Activated naive CD4-positive, alpha-beta T cell treated with anti-CD3 and anti-CD28 coated beads, Interleukin-2, amount 50 U/mL, for 24 hours (primary cell): ENCODE data around the gene BCCIP.

ENCODE experiments used
- H3K27ac Mint-ChIP-seq: one replicate; pipeline ENCODE4 v1.8.0; 2021; ENCODE audit warnings: mild to moderate bottlenecking, mixed read lengths
- H3K27me3 Mint-ChIP-seq: one replicate; pipeline ENCODE4 v1.8.0; 2021; ENCODE audit warnings: mixed read lengths
- H3K36me3 Mint-ChIP-seq: one replicate; pipeline ENCODE4 v1.8.0; 2021; ENCODE audit warnings: mixed read lengths
- H3K4me1 Mint-ChIP-seq: one replicate; pipeline ENCODE4 v1.8.0; 2021; ENCODE audit warnings: mixed read lengths
- H3K4me3 Mint-ChIP-seq: one replicate; pipeline ENCODE4 v1.8.0; 2021; ENCODE audit warnings: mild to moderate bottlenecking, mixed read lengths
- H3K9me3 Mint-ChIP-seq: one replicate; pipeline ENCODE4 v1.8.0; 2021; ENCODE audit warnings: mixed read lengths

Gene BCCIP

DNA sequence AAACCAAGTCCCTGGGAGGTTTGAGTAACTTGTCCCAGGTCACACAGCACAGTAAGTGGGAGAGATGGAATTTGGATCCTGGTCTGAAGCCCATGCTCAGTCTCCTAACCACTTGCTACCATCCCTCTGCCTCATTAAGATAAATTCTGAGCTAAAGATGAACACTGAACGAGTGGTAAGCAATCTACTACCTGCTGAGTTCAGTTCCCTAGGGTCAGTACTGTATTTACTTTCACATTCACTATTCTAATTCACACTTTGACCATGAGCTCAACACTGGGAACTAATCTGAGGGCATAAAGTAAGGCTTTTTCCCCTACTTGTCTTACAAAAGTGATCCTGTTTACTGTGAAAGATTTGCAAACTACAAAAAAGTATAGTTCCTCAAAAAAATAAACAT is 2.6 kb upstream of the BCCIP start:
- Mint-ChIP-seq H3K4me1 (no peaks in the 10 kb centered on the region), H3K4me3 (peak overlapping the region; percentile 76), H3K9me3 (no peaks in the 10 kb centered on the region), H3K27ac (no peak overlapping the region), H3K27me3 (no peaks in the 10 kb centered on the region), H3K36me3 (no peaks in the 10 kb centered on the region)

DNA sequence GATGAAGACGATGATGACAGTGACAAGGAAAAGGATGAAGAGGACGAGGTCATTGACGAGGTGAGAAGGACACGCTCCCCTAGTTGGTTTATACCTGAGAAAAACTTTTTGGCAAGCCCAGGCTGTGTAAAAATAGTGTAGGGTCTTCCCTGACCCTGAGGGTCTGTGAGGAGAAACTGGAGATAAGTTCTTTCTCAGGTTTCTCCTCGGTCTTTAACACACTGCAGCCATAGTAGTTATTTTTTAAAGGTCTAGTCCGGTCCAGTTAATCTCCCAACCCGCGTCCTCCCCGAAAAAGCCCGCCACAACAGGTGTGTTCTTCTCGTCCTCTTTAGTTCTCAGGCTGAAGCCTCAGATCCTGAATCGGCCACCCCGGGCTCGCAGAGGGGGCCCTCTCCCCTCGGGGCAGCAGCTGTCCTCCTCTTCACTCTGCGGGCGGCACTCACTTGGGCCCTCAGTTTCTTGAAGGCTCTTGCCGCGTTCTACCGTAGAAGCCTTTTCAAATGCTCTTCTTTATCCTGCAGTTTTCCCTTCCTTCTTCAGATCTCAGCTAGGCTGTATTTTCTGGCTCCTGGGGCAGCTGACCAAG is 411 bp downstream of the BCCIP start:
- Mint-ChIP-seq H3K36me3 (peaks cover 10% of the 10 kb centered on the region), H3K4me1 (peaks cover 14% of the 10 kb centered on the region), H3K27ac (no peak overlapping the region), H3K27me3 (no peaks in the 10 kb centered on the region), H3K9me3 (no peaks in the 10 kb centered on the region), H3K4me3 (no peak overlapping the region)

DNA sequence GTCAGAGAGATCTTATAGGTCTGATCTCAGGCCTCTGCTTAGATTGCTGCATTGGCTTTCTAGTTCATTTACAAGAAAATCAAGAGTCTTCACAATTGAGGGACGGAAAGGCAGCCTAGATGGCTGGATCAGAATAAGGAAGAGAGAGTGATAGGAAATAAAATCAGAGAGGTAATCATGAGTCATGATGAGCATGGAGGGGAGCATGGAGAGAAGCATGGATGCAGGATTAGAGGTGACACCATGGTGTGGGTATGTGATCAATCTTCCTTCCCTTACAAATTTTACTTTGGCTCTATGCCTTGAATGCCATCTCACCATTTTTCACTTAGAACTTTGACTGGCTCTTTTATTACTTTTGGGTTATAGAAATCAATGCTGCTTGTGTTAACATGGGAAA is 1.4 kb downstream of the BCCIP start:
- H3K4me3 Mint-ChIP-seq = no peak overlapping the region
- no peak overlapping the region for H3K27ac Mint-ChIP-seq
- peaks cover 21% of the 10 kb centered on the region for H3K4me1 Mint-ChIP-seq
- H3K36me3 Mint-ChIP-seq = peaks cover 14% of the 10 kb centered on the region
- no peaks in the 10 kb centered on the region for H3K27me3 Mint-ChIP-seq
- H3K9me3 Mint-ChIP-seq = no peaks in the 10 kb centered on the region

DNA sequence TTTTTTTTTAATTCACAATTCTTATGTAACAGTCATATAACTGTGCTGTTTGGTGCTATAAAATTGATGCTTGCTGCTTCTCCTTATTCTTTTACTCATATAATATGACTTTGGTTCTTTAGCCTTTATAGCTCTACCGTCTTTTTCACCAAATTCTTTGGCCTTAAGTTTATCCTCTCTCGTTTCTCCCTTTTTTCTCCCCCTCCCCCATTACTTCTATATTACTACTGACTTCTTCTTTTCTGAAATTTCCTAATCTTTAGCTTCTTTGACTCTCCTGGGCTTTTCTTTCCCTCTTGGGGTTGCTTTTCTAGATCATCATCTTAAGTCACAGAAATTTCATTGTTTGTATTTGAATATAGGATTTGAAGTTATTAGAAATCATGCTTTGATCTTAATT is 3.8 kb downstream of the BCCIP start:
- H3K36me3 Mint-ChIP-seq = peaks cover 14% of the 10 kb centered on the region
- peaks cover 22% of the 10 kb centered on the region for H3K4me1 Mint-ChIP-seq
- H3K4me3 Mint-ChIP-seq = peak overlapping the region; percentile 39
- H3K27ac Mint-ChIP-seq = peak overlapping the region; percentile 76
- H3K9me3 Mint-ChIP-seq = no peaks in the 10 kb centered on the region
- no peaks in the 10 kb centered on the region for H3K27me3 Mint-ChIP-seq

DNA sequence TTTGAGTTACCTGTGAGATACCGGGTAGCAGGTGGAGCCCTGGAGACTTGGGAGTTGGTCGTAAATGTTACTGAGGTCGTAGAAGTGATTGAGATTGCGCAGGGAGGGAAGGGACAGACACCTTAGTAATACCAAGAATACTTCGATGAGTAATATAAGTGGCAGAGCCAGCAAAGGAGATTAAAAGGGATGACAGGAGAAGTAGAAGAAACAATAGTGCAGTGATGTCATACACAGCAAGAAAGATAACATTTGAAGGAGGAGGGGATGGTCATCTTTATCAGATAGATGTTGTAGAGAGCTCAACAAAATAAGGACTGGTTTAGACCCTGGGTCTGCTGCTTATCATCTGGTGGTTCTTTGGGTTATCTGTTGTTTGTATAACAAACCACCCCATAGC is 5.0 kb downstream of the BCCIP start:
- Mint-ChIP-seq H3K9me3 (no peaks in the 10 kb centered on the region), H3K36me3 (peaks cover 16% of the 10 kb centered on the region), H3K27ac (peak overlapping the region; percentile 86)

DNA sequence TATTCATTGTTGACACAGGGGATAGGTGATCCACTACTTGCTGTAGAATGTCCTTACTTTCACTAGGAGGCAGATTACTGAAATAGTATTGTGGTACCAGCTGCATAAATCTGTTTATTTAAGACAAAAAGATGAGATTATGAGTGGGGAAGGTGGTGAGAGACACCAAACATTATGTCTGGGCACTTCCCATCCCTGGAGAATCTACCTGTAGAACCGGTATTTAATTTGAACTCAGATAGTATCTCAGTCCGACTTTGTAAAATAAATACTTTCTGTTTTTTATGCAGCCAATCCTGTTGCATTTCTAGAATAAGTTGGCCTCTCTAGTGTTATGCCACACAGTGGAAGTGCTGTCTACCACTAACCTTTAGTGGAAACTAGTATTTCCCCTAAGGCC is 13.4 kb downstream of the BCCIP start:
- H3K36me3 Mint-ChIP-seq = peaks cover 16% of the 10 kb centered on the region
- no peaks in the 10 kb centered on the region for H3K9me3 Mint-ChIP-seq
- H3K27ac Mint-ChIP-seq = no peak overlapping the region

More for the DNA sequence above, 5.0 kb downstream of the BCCIP start:
- H3K27me3 Mint-ChIP-seq = no peaks in the 10 kb centered on the region
- H3K4me3 Mint-ChIP-seq = no peak overlapping the region
- peaks cover 22% of the 10 kb centered on the region for H3K4me1 Mint-ChIP-seq

DNA sequence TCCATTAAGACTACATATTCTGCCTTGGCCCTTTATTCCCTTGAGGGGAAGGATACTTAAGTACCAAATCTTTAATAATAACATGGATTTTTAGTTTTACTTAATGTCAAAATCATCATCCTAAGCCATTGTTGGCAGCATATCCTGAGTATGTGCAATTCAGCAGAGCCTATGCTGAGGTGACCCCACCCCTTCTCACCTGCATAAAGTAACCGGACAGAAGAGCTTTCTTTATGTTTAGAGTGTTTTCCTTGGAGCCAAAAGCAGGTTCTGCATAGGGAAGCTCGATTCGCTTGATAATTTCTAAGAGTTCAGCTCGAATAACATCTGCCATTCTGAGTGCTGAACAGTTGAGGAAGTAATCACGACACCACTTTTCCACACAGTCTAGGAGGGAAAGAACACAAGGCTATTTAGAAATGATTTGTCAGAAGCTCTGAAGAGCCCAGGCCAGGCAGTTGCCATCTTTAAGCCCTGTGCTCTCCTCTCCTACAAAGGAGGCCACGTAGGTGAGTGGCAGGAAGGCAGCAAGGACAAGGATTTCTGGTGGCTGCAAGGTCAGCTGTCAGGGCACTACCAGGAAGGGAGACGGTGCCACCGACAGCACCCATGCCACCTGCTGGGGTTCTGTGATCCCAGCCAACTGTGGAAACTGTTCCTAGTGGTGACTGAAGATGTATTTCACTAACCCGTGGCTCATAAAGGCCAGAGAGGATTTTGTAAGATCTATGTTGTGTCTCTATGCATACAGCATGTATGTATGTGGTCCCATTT is 15.6 kb downstream of the BCCIP start:
- H3K36me3 Mint-ChIP-seq = peaks cover 14% of the 10 kb centered on the region
- H3K27ac Mint-ChIP-seq = no peak overlapping the region
- H3K4me1 Mint-ChIP-seq = no peaks in the 10 kb centered on the region
- no peaks in the 10 kb centered on the region for H3K9me3 Mint-ChIP-seq
- no peak overlapping the region for H3K4me3 Mint-ChIP-seq
- no peaks in the 10 kb centered on the region for H3K27me3 Mint-ChIP-seq

More for the DNA sequence above, 13.4 kb downstream of the BCCIP start:
- Mint-ChIP-seq H3K4me3 (no peak overlapping the region), H3K27me3 (no peaks in the 10 kb centered on the region), H3K4me1 (no peaks in the 10 kb centered on the region)

DNA sequence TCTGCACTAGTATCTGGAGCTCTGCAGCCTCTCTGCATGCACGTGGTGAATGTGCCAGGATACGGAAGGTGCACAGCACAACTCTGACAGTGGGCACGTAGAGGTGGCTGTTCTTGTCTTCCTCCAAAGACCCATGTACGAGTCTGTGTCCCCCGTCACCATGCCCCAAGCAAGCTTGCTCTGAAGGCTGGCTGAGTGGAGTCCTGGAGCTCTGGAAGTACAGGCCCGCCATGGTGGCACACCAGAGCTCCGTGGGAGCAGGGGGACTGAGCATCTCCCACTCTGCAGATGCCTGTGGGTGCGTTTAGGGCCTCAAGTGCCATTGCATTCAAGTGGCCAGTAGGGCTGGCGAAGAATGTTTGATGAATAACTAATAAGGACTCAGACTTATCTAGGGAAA is 17.1 kb downstream of the BCCIP start:
- Mint-ChIP-seq H3K27me3 (no peaks in the 10 kb centered on the region), H3K4me1 (no peaks in the 10 kb centered on the region), H3K36me3 (peaks cover 12% of the 10 kb centered on the region), H3K4me3 (no peak overlapping the region), H3K9me3 (no peaks in the 10 kb centered on the region), H3K27ac (no peak overlapping the region)

DNA sequence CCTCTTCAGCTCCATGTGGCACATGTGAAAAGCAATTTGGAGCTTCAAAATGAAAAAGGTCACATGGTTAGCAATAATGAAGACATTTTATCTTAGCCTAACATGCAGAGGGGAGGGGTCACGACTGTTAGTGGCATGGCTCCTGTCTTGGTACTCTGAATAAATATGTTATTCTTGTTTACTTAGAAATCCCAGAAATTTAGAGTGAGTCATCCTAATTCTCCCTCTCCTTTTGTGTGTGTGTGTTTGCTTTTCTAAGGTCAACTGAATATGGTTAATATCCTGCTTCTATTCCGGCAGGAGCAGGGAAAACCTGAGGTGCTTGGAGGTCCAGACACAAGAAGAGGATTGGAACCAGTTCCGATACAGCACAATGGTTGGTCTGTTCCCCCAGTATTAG is 17.6 kb downstream of the BCCIP start:
- no peaks in the 10 kb centered on the region for H3K9me3 Mint-ChIP-seq
- no peak overlapping the region for H3K27ac Mint-ChIP-seq
- H3K36me3 Mint-ChIP-seq = peaks cover 12% of the 10 kb centered on the region
- no peaks in the 10 kb centered on the region for H3K27me3 Mint-ChIP-seq
- H3K4me3 Mint-ChIP-seq = no peak overlapping the region
- no peaks in the 10 kb centered on the region for H3K4me1 Mint-ChIP-seq

DNA sequence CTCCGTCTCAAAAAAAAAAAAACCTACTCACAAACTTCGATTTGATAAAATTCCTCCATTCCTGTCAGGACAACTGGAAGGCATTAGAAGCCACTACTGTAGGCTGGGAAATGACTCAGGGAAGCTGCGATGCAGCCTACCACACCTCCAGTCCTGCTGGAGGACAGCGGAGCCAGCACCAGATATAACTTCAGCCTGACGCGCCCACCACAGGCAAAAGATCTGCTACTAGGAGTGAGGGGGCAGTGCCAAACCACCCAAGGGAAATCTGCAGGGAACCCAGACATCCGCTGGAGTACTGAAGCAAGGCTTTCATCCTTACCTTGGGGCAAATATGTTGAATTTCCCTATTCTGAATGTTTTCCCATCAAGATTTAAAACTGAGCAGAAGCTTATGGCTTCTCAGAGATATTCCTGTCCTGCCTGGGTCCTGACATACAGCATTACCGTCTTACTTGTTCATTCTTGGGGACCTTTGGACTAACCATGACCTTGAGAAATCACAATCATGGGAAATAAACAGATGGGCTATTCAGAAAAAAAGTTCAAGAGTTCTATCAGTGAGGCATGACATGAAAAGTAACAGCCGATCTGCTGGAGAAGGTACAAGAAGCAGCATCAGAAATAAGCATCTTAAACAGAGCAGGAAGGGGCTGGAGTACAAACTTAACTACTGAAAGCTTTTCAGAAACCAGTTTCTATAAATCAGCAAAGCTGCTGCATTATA is 20.4 kb downstream of the BCCIP start:
- H3K27me3 Mint-ChIP-seq = no peaks in the 10 kb centered on the region
- H3K36me3 Mint-ChIP-seq = peaks cover 4% of the 10 kb centered on the region
- H3K4me1 Mint-ChIP-seq = no peaks in the 10 kb centered on the region
- no peak overlapping the region for H3K4me3 Mint-ChIP-seq
- peak overlapping the region; percentile 24 for H3K27ac Mint-ChIP-seq
- H3K9me3 Mint-ChIP-seq = no peaks in the 10 kb centered on the region

DNA sequence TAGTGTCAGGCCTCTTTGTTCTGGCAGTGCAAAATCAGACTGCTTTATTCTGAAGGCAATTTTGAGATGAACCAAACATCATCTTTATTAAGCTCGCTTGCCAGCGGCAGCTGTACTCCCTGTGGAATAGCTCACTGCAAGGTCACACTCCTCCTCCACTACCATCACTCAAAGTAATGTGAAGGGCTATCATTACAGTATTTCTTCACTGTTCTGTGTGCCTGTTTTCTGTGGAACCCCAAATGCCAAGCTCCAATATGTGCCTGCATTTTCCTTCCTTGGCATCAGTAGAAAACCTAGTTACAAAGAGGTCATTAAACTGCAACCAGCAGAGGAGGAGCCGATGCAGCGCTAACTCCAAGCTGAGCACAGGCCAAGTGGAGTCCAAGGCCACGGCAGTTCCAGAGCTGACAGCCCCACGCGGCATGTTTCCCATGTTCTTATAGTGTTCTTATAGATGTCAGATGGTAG is 21.4 kb downstream of the BCCIP start:
- peaks cover 4% of the 10 kb centered on the region for H3K36me3 Mint-ChIP-seq
- no peak overlapping the region for H3K4me3 Mint-ChIP-seq
- H3K9me3 Mint-ChIP-seq = no peaks in the 10 kb centered on the region
- H3K4me1 Mint-ChIP-seq = no peaks in the 10 kb centered on the region
- no peak overlapping the region for H3K27ac Mint-ChIP-seq
- no peaks in the 10 kb centered on the region for H3K27me3 Mint-ChIP-seq

DNA sequence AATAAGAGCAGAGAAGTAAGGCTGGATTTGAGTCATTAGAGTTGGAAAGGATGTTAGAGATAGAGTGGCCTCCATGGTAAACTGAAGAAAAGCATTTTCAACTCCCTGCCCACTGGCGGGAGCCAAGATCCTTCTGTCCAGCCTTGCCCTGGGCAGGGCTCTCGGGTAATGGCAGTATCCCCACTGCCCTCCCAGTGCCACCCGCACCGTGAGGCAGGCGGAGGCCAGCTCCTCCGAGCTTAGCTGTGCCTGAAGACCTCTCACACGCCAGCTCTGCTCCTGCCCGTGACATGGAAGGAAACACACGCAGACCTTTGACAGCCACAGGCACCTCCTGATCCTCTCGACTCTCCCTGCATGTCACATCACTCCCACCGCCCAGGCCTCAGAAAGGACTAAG is 22.3 kb downstream of the BCCIP start:
- Mint-ChIP-seq H3K9me3 (no peaks in the 10 kb centered on the region), H3K4me1 (no peaks in the 10 kb centered on the region), H3K27ac (no peak overlapping the region), H3K27me3 (no peaks in the 10 kb centered on the region), H3K4me3 (no peak overlapping the region), H3K36me3 (peaks cover 6% of the 10 kb centered on the region)

DNA sequence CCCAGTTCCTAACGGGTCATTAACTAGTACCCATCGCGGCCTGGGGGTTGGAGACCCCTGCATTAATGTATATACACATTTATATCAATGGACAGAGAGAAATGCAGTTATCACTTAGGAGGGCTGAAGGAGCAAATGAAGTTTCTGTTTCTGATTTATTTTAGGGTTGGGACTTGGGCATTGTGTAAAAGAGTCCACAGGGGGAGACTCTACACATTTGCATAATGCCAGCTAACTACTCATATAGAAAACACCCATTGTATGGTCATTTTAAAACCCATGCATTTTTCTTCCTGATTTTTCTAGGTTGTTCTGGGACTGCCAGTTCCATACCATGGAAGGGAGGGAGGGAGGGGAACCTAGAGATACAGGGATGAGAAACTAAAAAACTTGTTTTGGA is 23.5 kb downstream of the BCCIP start:
- no peak overlapping the region for H3K27ac Mint-ChIP-seq
- no peaks in the 10 kb centered on the region for H3K4me1 Mint-ChIP-seq
- no peaks in the 10 kb centered on the region for H3K9me3 Mint-ChIP-seq
- no peak overlapping the region for H3K4me3 Mint-ChIP-seq
- H3K27me3 Mint-ChIP-seq = no peaks in the 10 kb centered on the region
- H3K36me3 Mint-ChIP-seq = peaks cover 9% of the 10 kb centered on the region

DNA sequence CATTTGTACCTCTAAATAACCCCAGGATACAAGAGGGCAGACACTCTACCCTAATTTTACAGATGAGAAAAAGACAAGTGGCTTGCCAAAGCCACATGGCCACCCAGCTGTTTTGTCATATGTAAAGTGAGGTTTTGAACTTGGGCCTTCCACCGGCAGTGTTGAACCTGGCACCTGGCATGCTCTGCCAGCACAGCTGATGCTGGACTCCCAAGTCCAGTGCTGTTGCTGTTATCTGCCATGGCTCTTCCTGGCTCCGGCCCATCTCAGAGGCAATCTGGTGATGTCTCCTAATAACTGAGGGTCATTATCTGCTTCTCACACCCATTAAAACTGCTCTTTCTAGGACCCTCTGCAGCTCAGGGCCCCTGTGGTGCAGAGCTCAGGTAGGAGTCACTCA is 25.0 kb downstream of the BCCIP start:
- H3K27ac Mint-ChIP-seq = no peak overlapping the region
- H3K4me3 Mint-ChIP-seq = no peak overlapping the region

DNA sequence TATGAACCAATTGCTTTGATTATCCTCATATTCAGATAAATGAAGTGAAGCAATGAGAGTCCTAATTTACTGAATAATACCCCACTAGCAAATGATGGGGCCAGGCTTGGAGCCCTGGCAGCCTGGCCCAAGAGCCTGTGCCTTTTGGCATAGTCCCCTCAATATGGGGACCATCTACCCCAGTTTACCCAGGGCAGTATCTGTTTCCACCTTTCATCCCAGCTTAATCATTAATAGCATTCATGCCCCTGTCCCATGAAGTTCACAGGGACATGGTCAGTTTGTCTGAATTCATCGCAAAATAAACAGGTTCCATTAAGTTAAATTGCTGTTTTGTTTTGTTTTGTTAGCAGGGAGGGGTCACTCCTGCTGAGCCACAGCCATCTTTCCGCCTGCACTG is 25.5 kb downstream of the BCCIP start:
- no peaks in the 10 kb centered on the region for H3K9me3 Mint-ChIP-seq
- no peaks in the 10 kb centered on the region for H3K27me3 Mint-ChIP-seq
- H3K27ac Mint-ChIP-seq = no peak overlapping the region
- H3K36me3 Mint-ChIP-seq = peaks cover 7% of the 10 kb centered on the region
- no peak overlapping the region for H3K4me3 Mint-ChIP-seq
- H3K4me1 Mint-ChIP-seq = no peaks in the 10 kb centered on the region

More for the DNA sequence above, 25.0 kb downstream of the BCCIP start:
- no peaks in the 10 kb centered on the region for H3K9me3 Mint-ChIP-seq
- H3K27me3 Mint-ChIP-seq = no peaks in the 10 kb centered on the region
- peaks cover 7% of the 10 kb centered on the region for H3K36me3 Mint-ChIP-seq
- H3K4me1 Mint-ChIP-seq = no peaks in the 10 kb centered on the region

DNA sequence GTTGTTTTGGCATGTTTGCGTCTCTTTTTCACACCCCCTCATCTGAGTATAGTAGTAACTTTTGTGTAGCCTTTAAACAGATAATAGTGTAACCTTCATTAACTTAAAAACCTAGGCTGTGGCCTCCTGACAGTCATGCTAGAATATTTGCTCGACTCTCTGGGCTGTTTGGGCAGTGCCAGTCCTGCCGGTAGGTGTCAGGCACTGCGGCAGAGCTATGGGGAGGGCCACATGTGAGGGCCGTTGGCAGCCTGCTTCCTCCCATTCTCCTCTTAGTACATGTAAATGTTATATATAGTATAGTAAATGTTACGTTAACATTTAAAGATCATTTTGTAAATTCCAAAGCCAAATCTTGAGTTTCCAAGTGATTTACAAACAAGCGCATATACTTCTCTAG is 26.1 kb downstream of the BCCIP start:
- Mint-ChIP-seq H3K27ac (no peak overlapping the region), H3K27me3 (no peaks in the 10 kb centered on the region), H3K4me1 (no peaks in the 10 kb centered on the region), H3K9me3 (no peaks in the 10 kb centered on the region), H3K4me3 (no peak overlapping the region), H3K36me3 (peaks cover 9% of the 10 kb centered on the region)
